Mucosa of stomach (tissue), 1 donor: ENCODE data around the gene RPUSD4.

Experiments
- H3K27me3 ChIP-seq: one replicate; pipeline ENCODE4 v1.7.0; 2013; ENCODE audit warnings: mild to moderate bottlenecking, low read length; ENCODE audit not compliant: control insufficient read depth, insufficient read depth
- H3K36me3 ChIP-seq: one replicate; pipeline ENCODE4 v1.7.0; 2013; ENCODE audit warnings: low read length; ENCODE audit not compliant: control insufficient read depth, insufficient read depth
- H3K4me1 ChIP-seq: one replicate; pipeline ENCODE4 v1.7.0; 2013; ENCODE audit warnings: mild to moderate bottlenecking, low read length; ENCODE audit not compliant: control insufficient read depth, insufficient read depth
- H3K4me3 ChIP-seq: one replicate; pipeline ENCODE4 v1.7.0; 2013; ENCODE audit warnings: low read length
- H3K9ac ChIP-seq: one replicate; pipeline ENCODE4 v1.7.0; 2013; ENCODE audit warnings: mild to moderate bottlenecking, low read length, moderate library complexity
- H3K9me3 ChIP-seq: one replicate; pipeline ENCODE4 v1.7.0; 2013; ENCODE audit warnings: mild to moderate bottlenecking, low read length, moderate library complexity; ENCODE audit not compliant: control insufficient read depth
- donor health status: Pancreatic carcinoma.

RPUSD4 gene

DNA sequence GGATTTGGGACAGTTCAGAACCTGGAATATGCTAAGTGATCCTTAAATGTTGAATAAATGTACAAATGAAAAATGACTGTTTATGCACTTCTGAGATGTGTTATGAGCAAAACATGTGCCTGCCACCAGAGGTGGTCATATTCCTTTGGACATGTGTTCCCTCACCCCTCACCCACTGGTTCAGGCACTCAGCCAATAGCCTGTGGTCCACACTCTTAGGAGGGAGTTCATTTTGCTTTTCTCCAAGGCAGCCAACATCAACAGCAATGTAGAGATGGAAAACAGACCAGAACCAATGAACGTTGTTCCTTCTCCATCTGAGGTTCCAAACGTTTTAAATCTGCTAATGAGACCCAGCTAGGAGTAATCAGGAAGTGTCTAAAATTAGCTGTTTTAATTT is 44.0 kb downstream of the RPUSD4 start:
- H3K9ac ChIP-seq: no peak overlapping the region
- H3K4me1 ChIP-seq: no peaks in the 10 kb centered on the region
- H3K27me3 ChIP-seq: peaks cover 15% of the 10 kb centered on the region
- no peaks in the 10 kb centered on the region for H3K9me3 ChIP-seq
- H3K4me3 ChIP-seq: no peak overlapping the region
- H3K36me3 ChIP-seq: no peaks in the 10 kb centered on the region

DNA sequence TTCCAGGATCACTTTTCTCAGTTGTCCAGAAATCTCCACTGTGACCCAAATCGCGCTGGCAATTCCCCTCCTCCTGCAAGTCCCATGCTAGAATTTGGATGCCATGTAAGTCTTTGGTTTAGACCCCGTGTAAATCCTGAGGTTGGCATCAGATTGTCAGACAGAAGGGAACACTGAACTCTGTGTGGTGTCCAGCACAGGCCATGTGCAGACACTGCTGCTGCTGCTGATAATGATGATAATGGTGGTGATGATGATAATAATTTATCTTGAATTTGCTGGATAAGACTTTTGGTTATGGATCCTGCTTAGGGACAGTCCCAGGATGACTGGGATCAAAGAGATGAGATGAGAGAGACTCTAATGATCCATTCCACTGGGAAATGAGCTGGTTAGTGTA is 45.0 kb downstream of the RPUSD4 start:
- Histone ChIP-seq H3K9ac (no peak overlapping the region), H3K9me3 (no peaks in the 10 kb centered on the region)

GRCh38 chr11:126165757-126166156 is 45.7 kb downstream of the RPUSD4 start:
- H3K36me3 ChIP-seq: no peaks in the 10 kb centered on the region
- H3K9me3 ChIP-seq: no peaks in the 10 kb centered on the region
- peaks cover 4% of the 10 kb centered on the region for H3K27me3 ChIP-seq
- no peak overlapping the region for H3K9ac ChIP-seq
- no peak overlapping the region for H3K4me3 ChIP-seq
- H3K4me1 ChIP-seq: no peaks in the 10 kb centered on the region

More for the DNA sequence above, 45.0 kb downstream of the RPUSD4 start:
- Histone ChIP-seq H3K27me3 (peaks cover 8% of the 10 kb centered on the region), H3K36me3 (no peaks in the 10 kb centered on the region), H3K4me1 (no peaks in the 10 kb centered on the region), H3K4me3 (no peak overlapping the region)

GRCh38 chr11:126165311-126165720 is 46.1 kb downstream of the RPUSD4 start:
- H3K36me3 ChIP-seq: no peaks in the 10 kb centered on the region
- no peaks in the 10 kb centered on the region for H3K9me3 ChIP-seq
- peaks cover 4% of the 10 kb centered on the region for H3K27me3 ChIP-seq
- H3K9ac ChIP-seq: no peak overlapping the region
- no peaks in the 10 kb centered on the region for H3K4me1 ChIP-seq
- no peak overlapping the region for H3K4me3 ChIP-seq

- Histone ChIP-seq H3K36me3 (no peaks in the 10 kb centered on the region), H3K4me1 (no peaks in the 10 kb centered on the region), H3K9ac (no peak overlapping the region), H3K4me3 (no peak overlapping the region), H3K27me3 (peaks cover 4% of the 10 kb centered on the region), H3K9me3 (no peaks in the 10 kb centered on the region)
Measured at GRCh38 chr11:126164781-126165180, 46.7 kb downstream of the RPUSD4 start.

DNA sequence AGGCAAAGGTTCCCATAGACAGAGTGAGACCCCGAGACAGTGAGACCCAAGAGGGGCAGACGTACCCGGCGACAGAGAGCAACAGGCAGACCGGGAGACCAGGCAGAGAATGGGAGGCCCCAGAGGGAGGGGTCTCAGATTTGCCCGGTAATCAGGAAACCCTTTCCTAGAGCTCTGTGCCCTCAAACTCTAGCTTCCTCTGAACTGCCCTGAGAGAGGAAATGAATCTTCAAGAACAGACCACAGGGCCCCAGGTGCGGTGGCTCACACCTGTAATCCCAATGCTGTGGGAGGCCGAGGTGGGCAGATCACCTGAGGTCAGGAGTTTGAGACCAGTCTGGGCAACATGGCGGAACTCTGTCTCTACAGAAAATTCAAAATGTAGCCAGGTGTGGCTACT is 47.7 kb downstream of the RPUSD4 start:
- Histone ChIP-seq H3K4me3 (no peak overlapping the region), H3K9me3 (no peaks in the 10 kb centered on the region), H3K4me1 (no peaks in the 10 kb centered on the region)

DNA sequence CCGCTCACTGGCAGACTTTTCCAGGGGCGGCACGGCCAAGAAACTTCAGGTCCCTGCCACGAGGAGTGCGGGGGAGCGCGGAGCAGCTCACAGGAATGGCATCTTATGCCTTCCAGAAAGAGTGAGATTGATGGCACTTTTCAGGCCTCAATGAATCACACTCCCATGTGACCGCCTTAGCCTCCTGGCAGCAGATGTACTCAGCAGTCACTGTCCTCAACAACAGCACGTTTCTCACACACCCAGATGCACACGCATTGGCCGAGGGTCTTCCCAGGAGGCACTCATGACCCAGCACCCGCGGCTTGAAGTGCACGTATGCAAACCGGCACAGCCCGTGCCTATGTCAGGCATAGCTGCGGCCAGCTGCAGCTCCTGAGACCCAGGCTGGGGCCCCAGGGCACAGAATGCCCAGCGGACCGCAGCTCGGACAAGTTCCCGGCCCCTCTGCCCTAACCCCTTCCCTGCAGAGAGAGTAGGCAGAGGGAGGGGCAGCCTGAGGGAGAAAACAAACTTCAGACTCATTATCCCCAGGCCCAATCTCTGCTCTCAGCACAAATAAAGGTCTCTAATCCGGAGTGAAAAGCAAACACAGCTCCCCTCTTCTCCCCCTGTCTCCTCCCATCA is 48.3 kb downstream of the RPUSD4 start:
- H3K36me3 ChIP-seq: no peaks in the 10 kb centered on the region
- no peak overlapping the region for H3K9ac ChIP-seq
- no peaks in the 10 kb centered on the region for H3K4me1 ChIP-seq
- H3K4me3 ChIP-seq: no peak overlapping the region
- H3K27me3 ChIP-seq: peaks cover 4% of the 10 kb centered on the region
- no peaks in the 10 kb centered on the region for H3K9me3 ChIP-seq

More for the DNA sequence above, 47.7 kb downstream of the RPUSD4 start:
- no peak overlapping the region for H3K9ac ChIP-seq
- no peaks in the 10 kb centered on the region for H3K36me3 ChIP-seq
- peaks cover 4% of the 10 kb centered on the region for H3K27me3 ChIP-seq

GRCh38 chr11:126162306-126163030 is 49.0 kb downstream of the RPUSD4 start:
- H3K4me1 ChIP-seq: no peaks in the 10 kb centered on the region
- H3K4me3 ChIP-seq: no peak overlapping the region
- H3K9ac ChIP-seq: no peak overlapping the region

GRCh38 chr11:126161023-126161391 is 50.4 kb downstream of the RPUSD4 start:
- Histone ChIP-seq H3K4me3 (no peak overlapping the region), H3K9me3 (no peaks in the 10 kb centered on the region), H3K27me3 (peaks cover 4% of the 10 kb centered on the region), H3K9ac (no peak overlapping the region), H3K4me1 (no peaks in the 10 kb centered on the region), H3K36me3 (no peaks in the 10 kb centered on the region)

More at GRCh38 chr11:126162306-126163030, 49.0 kb downstream of the RPUSD4 start:
- Histone ChIP-seq H3K27me3 (peaks cover 4% of the 10 kb centered on the region), H3K36me3 (no peaks in the 10 kb centered on the region), H3K9me3 (no peaks in the 10 kb centered on the region)

- no peak overlapping the region for H3K4me3 ChIP-seq
- no peak overlapping the region for H3K9ac ChIP-seq
- H3K36me3 ChIP-seq: no peaks in the 10 kb centered on the region
- no peaks in the 10 kb centered on the region for H3K9me3 ChIP-seq
- H3K4me1 ChIP-seq: no peaks in the 10 kb centered on the region
- H3K27me3 ChIP-seq: peaks cover 4% of the 10 kb centered on the region
Measured at GRCh38 chr11:126160345-126161022, 51.0 kb downstream of the RPUSD4 start.

GRCh38 chr11:126159719-126160344 is 51.6 kb downstream of the RPUSD4 start:
- H3K4me1 ChIP-seq: no peaks in the 10 kb centered on the region
- H3K36me3 ChIP-seq: no peaks in the 10 kb centered on the region
- no peaks in the 10 kb centered on the region for H3K9me3 ChIP-seq
- peaks cover 4% of the 10 kb centered on the region for H3K27me3 ChIP-seq
- H3K4me3 ChIP-seq: no peak overlapping the region
- H3K9ac ChIP-seq: no peak overlapping the region
